HG03097 (cell line): ENCODE measurements around the gene KRT16.
"Not testable (repeated sequence)": the region's sequence is repeated elsewhere in the genome, so short reads cannot be mapped to it uniquely, and the experiment has no call there.

Experiments
- ATAC-seq: cut with Tn5 transposase; IDR thresholded peaks from one replicate; pipeline ENCODE4 v1.9.1; 2021; ENCODE audit not compliant: unreplicated experiment, low FRiP score

Gene KRT16

GRCh38 chr17:41585301-41586056 is 27.1 kb downstream of the KRT16 start:
- no peak for ATAC-seq

GRCh38 chr17:41584331-41584927 is 28.1 kb downstream of the KRT16 start:
- not testable (repeated sequence) for ATAC-seq

- no peak for ATAC-seq
These were observed 29.1 kb downstream of the KRT16 start for GRCh38 chr17:41583137-41584127.

- not testable (repeated sequence) for ATAC-seq
These were observed 30.3 kb downstream of the KRT16 start for GRCh38 chr17:41582061-41582968.

GRCh38 chr17:41581366-41582060 is 31.1 kb downstream of the KRT16 start:
- ATAC-seq: no peak

- no peak for ATAC-seq
These were observed 31.7 kb downstream of the KRT16 start for GRCh38 chr17:41580687-41581365.

DNA sequence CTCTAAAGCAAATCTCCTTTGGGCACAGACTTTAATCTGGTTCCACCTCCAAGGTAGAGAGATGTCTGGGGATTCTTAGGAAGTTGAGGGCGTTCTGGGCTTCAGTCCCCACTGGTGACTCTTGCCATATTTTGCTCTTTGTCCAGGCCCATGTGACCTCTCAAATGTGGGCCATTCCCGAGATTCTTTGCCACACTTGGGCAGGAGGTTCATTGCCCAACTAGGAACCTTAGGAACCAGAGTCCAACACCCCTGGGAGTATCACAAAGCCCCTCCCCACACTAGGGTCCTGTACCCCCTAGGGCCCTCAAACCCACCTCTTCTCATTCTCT is 32.4 kb downstream of the KRT16 start:
- ATAC-seq: no peak

GRCh38 chr17:41579484-41580243 is 32.9 kb downstream of the KRT16 start:
- ATAC-seq: no peak

GRCh38 chr17:41578971-41579370 is 33.6 kb downstream of the KRT16 start:
- ATAC-seq: no peak

DNA sequence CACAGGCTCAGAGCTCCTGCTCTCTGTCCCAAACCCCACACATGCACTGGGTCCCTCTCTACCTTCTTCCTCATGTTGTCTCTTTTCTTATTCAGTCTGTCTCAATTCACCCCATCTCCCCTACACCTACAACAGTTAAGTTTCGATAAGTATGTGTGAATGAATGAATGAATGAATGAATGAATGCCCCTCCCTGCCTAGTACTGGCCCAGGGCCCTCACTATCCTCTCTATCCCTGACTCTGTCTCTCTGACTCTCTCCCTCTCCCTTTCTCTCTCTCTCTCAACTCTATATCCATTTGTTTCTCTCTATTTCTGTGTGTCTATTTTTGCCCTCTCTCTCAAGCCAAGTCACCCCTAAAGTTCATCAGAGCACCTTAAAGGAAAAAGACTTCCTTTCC is 34.0 kb downstream of the KRT16 start:
- ATAC-seq: no peak

GRCh38 chr17:41576740-41577139 is 35.8 kb downstream of the KRT16 start:
- ATAC-seq: not testable (repeated sequence)

DNA sequence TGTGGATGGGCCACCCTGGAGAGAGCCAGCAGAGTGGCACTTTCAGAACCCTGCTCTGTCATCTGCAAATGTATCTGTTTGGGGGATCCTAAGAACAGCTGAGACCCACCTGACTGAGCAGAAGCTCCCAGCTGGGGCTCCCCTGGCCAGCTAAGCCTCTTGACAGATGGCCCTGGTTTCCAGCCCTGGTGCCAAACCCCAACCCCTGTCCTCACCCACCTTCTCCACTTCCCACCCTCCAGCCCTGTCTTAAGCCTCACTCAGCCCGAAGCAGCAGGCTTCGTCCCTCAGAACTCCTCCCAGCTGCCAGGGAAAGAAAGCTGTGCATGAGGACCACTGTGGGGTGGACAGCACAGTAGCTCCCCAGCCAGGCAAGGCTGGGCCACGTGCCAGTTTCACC is 37.2 kb downstream of the KRT16 start:
- no peak for ATAC-seq

- no peak for ATAC-seq
These were observed 40.8 kb downstream of the KRT16 start, which contains the start of gene KRT9 for GRCh38 chr17:41571561-41572434. Gene KRT9 (minus strand): TSS chr17:41572059. CDS start chr17:41571992, 67 bp downstream.

DNA sequence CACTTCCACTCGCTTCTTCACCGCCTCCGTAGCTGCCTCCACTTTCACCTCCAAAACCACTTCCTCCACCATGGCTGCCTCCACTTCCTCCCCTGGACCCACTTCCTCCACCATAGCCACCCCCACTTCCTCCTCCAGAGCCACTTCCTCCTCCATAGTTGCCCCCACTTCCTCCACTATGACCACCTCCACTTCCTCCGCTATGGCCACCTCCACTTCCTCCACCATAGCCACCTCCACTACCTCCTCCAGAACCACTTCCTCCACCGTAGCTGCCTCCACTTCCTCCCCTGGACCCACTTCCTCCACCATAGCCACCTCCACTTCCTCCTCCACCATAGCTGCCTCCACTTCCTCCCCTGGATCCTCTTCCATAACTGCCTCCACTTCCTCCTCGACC is 45.2 kb downstream of the KRT16 start:
- ATAC-seq: no peak

DNA sequence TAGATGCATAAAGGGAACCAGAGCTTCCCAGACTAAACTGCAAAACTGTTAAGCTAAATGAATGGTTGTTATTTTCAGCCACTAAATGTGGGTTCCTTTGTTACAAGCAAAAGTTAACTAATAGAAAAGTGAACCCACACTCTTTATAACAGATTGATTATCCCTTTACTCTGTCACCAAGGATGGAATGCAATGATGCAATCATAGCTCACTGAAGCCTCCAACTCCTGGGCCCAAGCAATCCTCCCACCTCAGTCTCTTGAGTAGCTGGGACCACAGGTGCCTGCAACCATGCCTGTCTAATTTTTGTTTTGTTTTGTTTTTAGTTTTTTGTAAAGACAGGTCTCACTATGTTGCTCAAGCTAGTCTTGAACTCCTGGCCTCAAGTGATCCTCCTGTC is 47.2 kb downstream of the KRT16 start:
- no peak for ATAC-seq

GRCh38 chr17:41563607-41564170 is 48.9 kb downstream of the KRT16 start:
- no peak for ATAC-seq

DNA sequence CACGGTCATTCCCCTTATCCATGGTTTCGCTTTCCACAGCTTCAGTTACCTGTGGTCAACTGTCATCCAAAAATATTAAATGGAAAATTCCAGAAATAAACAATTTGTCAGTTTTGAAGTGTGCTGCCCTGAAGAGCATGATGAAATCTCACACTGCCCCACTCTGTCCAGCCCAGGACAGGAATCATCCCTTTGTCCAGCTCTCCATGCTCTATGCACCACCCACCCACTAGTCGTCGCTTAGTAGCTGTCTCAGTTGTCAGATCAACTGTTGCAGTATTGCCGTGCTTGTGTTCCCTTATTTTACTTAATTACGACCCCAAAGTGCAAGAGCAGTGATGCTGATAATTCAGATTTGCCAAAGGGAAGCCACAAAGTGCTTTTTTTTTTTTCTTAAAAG is 51.0 kb downstream of the KRT16 start:
- no peak for ATAC-seq
